GM21390 (cell line): Measurements from ENCODE around the gene UBAC1.
"Not testable (repeated sequence)": the region's sequence is repeated elsewhere in the genome, so short reads cannot be mapped to it uniquely, and the experiment has no call there.

Experiments
- ATAC-seq: cut with Tn5 transposase; IDR thresholded peaks from one replicate; pipeline ENCODE4 v1.9.1; 2021; ENCODE audit not compliant: unreplicated experiment

The UBAC1 gene

DNA sequence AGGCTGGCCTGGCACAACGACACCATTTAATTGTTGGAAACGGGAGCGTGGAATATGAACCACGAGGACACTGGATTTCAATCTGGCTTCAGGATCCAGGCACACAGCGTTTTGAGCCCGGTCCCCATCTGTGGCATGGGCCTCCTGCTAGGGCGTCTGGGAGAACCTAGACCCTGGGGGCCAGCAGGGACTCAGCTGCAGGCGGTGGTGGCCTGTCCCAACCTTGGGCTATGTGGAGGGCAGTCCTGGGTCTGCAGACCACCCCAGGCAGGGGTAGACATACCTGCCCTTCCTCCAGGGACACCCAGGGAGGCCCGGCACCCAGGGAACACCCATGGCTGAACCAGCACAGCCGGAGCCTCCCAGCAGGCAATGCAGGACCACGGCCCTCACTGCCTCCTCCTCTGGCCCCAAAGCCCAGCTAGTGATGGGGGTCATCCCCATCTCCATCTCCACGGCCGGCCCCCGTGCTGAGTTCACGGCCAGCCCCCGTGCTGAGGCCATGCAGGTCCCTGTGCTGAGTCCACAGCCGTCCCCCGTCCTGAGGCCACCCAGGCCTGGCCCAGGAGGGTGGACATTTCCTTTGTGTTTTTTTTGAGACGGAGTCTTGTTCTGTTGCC is 18.5 kb upstream of the UBAC1 start:
- no peak for ATAC-seq

DNA sequence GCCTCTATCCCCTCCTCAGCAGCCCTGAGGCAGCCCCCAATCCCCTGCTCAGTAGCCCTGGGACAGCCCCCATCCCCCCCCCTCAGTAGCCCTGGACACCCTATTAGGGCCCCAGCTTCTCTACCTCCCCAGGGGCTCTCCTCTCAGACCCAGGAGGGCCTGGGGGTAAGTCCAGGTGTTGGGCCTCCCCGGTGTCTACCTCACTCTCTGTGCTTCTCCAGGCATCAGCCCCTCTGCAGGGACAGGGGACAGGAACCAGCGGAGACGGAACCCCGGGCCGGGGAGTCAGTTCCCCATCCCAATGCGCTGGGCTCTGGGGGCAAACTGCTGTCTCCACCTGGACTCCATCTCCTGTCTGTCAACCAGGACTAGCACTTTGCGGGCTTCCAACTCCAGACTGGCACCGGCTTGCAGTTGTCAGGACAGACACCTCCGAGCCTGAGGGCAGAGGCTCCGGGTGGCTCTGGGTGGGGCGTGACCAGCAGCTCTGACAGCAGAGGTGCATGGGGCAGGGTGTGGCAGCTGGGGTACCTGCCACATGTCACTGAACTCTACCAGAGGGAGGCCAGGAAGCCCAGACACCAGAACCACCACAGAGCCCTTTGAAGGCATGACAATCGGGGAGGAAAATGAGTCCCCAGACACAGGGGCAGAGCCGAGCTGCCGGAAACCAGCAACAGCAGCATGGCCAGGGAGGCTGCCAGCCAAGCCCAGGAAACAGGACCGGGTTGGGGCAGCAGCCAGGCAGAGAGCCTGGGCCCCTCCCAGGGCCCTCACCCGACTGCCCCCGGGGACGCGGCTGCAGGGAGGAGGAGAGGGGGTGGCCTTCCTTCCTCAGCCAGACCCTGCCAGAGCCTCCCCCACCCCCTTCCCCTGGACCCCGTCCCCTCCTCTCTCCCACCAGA is 17.7 kb upstream of the UBAC1 start:
- no peak for ATAC-seq

DNA sequence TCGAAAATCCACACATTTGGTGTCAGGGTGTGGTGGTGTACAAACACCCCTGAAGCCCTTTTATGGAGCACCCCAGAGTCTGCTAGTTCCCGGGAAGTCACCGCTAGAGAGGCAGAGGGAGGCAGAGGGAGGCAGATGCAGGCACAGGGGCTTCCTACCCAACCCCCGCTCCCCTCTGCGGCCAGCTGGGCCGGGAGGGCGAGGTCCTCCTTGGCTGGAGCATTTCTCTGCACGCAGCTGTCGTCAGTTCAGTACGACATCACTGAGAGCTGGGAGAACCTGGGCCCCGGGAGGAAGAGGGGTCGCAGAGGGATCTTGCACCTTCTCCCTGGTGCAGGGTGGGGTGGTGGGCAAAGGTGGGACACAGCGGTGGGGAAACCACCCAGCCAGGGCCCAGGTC is 15.8 kb upstream of the UBAC1 start:
- no peak for ATAC-seq

DNA sequence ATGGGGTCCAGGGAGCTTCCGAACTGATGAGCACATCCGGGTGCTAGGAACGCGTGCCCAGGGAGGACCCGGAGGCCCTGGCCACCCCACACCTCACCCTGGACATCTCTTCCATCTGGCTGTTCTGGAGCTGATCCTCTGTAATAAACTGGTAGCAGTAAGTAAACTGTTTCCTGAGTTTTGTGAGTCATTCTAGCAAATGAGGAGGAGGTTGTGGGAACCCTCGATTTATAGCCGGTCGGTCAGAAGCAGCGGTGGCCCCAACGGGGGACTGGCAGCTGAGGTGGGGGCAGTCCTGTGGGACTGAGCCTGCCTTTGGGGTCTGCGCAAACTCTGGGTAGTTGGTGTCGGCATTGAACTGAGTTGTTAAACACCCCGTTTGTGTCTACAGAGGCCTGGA is 15.4 kb upstream of the UBAC1 start:
- ATAC-seq: no peak

DNA sequence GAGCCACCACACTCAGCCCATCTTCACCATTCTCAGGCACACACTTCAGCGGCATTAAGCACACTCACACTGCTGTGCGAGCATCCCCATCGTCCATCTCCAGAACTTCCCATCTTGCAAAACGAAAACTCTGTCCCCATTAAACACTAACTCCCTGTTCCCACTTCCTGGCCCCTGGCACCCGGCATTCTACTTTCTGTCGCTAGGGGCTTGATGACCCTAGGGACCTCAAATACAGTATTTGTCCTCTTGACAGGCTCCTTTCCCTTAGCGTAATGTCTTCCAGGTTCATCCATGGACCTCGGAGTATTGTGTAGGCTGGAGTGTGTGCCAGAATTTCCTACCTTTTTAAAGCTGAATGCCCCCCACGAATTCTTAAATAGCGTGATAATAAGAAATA is 14.7 kb upstream of the UBAC1 start:
- ATAC-seq: no peak

DNA sequence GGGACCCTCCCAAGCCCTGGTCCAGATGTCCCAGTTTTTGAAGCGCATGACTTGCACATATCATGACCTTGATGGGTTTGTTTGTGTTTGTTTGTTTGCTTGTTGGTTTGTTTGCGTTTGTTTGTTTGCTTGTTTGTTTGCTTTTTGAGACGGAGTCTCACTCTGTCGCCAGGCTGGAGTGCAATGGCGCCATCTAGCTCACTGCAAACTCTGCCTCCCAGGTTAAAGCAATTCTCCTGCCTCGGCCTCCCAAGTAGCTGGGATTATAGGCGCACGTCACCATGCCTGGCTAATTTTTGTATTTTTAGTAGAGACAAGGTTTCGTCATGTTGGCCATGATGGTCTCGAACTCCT is 13.0 kb upstream of the UBAC1 start:
- no peak for ATAC-seq

DNA sequence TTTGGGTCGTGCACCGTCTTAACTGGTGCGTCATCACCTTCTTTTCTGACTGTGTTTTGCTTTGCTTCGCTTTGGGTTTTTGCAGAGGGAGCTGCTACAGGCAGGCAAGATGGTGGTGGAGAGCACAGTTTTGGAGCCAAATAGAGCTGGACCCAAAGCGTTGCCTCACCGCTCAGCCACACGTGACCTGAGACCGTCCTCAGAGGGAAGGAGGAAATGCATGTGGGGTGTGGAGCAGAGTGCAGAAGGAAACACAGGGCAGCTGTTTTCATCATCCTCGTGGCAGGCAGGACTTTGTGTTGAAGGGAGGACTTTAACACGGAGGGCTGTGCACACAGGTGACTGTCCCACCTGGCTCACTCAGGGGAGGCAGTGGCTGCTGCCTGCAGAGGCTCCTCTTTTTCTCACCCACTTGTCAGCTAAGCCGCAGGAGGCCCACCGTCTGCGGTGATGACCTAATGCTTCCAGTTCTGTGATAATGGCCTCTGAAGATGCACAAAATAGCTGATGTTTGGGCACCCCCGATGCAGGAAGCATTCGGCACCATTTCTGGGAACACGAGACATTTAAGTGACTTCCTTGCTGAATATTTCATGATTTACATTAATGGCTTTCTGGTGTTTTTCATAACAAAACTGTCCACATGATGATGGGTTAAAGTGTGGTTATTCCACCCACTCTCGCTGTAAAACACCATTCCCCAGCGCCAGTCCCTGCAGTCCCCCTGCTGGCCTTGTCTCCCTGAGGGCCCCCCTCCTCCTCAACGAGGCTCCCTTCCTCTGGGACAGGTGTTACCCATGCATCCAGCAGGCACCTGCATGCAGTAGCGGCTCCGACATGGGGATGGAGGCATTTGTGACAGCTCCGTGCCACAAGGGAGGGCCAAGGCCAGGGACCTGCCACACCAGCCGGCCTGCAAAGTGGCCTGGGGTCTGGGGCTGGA is 12.4 kb upstream of the UBAC1 start:
- ATAC-seq: no peak

DNA sequence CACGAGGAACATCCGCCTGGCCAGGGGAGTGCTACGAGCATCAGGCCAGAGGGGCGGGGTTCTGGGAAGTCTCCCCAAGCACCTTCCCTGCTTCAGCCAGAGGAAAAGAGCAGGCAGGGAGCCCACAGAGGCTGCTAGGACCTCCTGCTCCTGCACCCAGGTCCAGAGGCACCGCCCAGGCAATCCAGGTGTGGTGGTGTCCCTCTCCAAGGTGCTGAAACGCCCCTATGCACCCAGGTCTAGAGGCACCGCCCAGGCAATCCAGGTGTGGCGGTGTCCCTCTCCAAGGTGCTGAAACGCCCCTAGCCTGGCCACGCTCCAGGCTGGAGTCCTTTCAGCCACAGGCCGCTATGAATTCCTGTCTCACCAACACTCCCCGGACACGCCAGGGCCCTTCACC is 10.7 kb upstream of the UBAC1 start:
- ATAC-seq: no peak

DNA sequence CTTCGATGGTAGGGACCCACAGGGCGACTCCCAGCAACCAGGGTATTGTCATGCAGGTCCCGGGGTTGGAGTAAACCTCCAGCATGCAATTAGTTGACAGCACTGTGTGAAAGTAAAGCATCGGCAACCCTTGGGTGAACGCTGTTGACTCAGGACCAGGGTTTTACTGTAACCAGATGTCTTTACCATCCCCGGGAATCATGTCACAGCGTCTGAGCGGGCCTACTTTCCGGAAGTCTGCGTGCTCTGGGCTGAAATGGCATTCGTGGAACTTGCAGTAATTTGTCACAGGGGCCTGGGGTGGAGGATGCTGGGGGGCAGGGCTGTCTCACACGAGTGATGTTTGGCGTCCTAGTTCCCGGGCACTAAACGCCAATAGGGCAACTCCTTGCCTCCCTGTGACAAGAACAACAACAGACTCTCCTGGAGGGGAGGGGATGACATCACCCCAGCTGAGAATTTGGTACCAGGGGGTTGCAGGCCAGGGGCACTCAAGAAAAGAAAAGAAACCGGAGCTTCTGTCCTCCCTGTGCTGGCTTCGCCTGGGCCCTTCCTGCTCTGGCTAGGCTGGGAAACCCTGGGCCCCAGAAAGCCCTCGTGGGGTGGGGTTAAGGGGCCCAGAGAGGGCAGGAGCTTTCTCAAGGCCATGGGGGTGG is 10.1 kb upstream of the UBAC1 start:
- no peak for ATAC-seq

DNA sequence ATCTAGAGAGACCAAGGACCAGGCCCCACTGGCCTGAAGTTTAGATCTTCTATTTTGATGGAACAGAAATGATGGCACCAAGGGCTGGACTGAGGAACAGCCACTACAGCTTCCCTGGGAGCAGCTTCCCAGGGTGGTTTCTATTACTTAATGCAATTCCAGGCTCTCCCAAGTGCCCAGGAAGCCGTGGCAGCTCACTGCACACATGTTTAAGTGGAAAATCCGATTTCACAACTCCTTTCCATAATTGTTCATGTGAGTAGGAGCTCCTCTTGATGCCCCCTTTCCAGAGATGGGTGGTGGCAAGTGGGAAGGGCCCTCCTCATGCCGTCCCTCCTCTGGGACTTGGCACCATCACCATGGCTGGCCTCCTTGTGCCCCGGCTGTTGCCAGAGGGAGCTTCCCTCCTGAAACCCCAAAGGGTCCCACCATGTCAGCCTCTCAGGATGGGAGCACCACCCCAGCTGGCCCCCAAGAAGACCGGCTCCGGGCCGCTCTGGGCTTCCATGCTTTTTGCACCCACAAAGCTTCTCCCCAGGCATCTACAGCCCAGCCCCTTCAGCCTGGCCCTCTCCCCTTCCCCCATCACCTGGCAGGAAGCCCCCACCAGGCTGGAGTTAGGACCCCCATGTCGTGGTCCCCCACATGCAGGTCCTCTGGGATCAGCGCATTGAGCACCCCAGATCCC is 9.1 kb upstream of the UBAC1 start:
- ATAC-seq: no peak

DNA sequence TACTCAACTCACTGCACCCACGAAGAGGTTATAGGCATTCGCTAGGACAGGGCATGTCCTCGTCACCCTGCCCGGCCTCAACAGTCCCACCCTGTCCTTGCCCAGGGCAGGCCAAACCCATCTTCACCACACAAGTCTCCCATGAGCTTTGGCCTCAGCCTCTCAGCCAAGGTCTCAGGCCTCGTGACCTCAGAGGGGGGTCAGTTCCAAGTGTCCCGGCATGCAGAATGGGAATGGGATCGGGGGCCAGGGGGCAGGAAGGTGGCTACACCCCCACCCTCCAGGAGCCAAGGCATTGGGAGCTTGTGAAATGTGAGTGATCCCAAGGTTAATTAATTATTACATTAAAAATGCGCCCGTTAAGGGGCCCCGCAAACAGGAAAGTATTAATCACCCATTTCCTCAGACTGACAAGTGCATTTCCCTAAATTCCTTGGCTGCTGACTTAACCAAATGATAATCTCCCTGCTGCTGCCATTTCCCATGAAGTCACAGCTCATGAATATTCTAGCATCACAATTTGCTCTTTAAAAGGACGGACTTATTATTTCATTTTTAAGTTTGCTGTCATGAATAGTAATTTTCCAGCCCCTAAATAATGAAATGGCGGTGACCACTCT is 8.0 kb upstream of the UBAC1 start:
- ATAC-seq: no peak

DNA sequence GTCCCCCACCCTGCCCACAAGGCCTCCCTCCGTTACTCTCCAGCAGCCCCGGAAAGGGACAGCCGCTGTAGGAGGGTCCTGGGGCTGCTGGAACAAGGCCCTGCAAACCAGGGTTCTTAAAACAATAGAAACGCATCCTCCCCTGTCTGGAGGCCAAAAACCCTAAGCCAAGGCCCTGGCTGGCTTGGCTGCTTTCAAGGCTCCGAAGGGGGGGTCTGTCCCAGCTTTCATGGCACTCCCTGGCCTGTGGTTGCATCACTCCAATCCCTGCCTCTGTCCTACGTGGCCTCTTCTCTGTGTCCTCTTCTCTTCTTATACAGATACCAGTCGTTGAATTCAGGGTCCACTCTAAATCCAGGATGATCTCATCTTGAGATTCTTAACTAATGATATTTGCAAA is 7.4 kb upstream of the UBAC1 start:
- ATAC-seq: no peak

DNA sequence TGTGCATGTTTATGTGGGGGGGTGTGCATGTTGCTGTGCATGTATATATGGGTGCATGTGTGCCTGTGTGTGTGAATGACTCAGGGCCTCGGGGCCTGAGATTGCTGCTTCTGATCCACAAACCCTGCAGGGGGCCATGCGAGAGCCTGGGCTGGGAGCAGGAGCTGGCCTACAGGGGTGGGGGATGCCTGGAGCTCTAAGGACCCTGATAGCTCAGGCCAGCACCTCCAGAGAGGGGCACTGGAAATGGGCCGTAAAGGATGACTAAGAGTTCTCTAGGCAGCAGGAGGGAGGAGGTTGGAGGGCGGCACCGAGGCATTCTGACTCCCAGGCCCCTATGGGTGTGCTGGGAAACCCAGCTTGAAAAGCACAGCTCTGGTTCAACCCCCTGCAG is 6.9 kb upstream of the UBAC1 start:
- ATAC-seq: no peak

DNA sequence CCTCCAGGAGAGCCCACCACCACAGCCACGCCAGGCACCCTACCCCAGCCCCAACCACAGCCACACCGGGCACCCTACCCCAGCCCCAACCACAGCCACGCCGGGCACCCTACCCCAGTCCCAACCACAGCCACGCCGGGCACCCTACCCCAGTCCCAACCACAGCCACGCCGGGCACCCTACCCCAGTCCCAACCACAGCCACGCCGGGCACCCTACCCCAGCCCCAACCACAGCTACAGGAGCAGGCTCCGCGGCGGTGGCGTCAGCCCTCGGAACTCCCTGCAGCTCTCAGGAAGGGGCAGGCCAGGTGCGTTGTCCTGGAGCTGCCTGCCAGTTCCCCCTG is 5.7 kb upstream of the UBAC1 start:
- ATAC-seq: not testable (repeated sequence)

DNA sequence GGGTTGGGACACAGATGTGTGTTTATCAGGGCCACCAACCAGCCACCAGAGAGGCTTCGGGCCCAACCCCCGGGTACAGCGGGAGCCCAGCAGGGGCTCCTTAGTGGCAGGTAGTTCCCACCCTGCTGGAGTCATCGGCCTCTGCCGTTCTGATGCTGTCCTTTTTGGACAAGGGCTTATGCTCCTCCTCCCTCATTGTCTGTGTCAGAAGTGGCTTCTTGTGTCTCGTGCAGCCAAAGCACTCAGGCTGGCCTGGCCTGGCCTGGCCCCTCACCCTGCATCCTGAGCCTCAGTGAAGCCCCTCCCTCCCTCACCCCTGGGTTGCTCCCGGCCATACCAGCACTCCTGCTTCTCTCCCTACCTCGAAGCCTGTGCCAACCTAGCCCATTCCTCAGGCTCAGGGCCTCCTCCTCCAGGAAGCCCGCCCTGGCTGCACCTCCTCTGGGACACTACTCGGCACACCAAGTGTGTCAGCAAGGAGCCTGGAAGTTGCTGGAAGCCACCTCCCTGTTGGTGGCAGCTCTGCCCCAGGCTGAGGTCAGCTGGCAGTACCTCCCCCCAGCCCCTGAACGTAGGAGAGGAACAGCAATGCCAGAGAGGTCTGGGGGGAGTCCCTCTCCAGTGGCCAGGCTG is 4.1 kb upstream of the UBAC1 start:
- ATAC-seq: no peak

DNA sequence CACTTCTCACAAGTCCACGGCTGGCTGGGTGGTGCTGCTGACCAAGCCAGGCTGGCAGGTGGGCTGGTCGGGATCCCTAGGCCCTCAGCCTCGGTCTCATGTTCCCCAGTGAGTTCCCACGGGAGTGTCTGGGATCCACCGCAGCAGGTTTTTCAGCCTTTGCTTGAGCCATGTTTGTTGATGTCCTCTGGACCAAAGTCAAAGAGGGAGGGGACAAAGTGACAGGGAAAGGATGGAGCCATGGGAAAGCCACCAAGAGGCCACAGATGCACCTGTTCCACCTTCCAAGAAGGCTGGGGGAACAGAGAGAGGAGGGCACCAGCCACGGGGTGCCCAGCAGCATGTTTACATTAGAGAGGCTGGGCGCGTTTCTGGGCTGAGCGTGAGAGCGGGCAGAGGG is 2.8 kb upstream of the UBAC1 start:
- ATAC-seq: no peak

DNA sequence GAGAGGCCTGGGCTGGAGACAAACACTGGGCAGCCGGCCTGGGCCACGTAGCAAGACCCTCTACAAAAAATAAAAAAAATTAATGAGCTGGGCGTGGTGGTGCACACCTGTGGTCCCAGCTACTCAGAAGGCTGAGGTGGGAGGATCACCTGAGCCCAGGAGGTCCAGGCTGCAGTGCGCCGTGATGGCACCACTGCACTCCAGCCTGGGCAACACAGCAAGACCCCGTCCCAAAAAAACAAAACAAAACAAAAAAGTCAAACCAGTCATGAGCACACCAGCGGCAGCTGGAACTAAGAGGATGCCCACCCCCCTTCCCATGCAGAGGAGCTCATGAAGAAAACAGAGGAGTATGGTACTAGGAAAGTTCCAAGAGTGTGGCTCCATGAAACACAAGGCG is 2.2 kb upstream of the UBAC1 start:
- no peak for ATAC-seq

DNA sequence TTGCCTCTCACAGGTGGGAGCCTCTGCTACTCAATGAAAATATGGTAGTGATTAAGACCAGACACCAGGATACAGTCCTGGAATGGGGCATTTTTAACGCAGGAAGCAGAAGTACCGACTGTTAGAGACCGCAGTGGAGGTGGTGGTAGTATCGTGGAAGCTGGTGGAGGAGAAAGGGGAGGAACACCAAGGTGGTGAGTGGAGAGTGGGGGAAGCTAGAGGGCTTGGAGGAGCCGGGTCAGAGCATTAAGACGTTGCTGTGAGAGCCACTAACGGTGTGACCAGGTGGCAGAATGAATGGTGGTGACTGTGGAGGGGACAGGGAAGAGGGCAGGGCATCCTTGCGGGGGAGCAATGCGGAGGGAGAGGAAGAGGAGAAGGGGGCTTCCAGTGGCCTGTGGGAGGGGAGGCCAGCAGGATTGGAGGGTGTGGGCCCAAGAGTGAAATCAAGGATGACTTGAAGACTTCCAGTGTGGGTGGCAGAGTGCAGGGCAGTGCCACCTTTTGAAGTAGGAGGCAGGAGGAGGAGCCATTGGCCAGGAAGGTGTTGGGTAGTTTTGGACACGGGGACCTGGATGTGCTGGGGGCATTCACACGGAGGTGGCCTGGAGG is 1.6 kb upstream of the UBAC1 start:
- no peak for ATAC-seq
